AG09319 (cell line): ENCODE measurements around the gene TRDMT1.

ENCODE experiments used
- DNase-seq: peaks from one replicate; pipeline ENCODE4 v3.0.0-alpha.2; 2010; ENCODE audit warnings: low read depth; ENCODE audit errors: extremely low read depth
- CTCF ChIP-seq: IDR thresholded peaks from 2 replicates; pipeline ENCODE4 v1.5.1; 2011; ENCODE audit warnings: low read depth, mild to moderate bottlenecking, inconsistent platforms, low read length, moderate library complexity

Gene TRDMT1

DNA sequence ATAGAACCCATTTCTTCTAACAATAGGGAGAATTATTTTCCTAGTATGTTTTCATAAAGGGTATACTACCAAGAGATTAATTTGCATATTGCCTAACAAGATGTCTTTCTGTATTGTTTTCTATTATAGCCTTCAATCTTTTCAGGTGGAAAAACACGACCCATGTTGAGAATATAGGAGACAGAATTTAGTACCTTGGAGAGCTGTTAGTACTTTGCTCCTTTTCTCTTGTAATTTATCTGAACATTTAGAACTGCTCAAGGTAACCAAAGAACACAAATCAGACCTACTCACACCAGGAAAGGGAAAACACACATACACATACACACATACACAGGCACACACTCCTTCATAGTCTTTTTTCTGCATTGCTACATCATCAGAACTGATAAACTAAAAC is 7.8 kb upstream of the TRDMT1 start:
- DNase-seq = no peak
- no peak for TF ChIP-seq CTCF

- no peak for TF ChIP-seq CTCF
- DNase-seq = no peak
These were observed 7.0 kb upstream of the TRDMT1 start for GRCh38 chr10:17208476-17208875.

GRCh38 chr10:17206210-17206709 is 4.8 kb upstream of the TRDMT1 start:
- DNase-seq = no peak
- TF ChIP-seq CTCF = no peak

DNA sequence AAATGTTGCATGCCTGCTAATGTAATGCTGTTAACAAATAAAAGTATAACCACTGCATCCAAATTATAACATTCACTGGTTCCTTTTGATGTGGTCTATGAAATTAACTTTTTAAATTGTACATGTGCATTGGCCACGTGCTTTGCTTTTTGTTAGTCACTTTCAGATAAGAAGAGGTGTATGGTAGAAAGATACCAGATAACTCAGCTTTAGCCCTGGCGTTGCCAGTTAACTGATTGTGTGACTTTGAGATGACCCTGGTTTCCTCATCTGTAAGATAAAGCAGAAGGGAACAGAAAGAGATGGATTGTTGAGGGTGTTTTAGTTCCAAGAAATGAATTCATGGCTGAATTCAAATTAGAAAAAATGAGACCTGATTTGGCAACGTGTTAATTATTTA is 1.9 kb upstream of the TRDMT1 start:
- no peak for DNase-seq
- TF ChIP-seq CTCF = no peak

- DNase-seq = no peak
- TF ChIP-seq CTCF = no peak
These were observed 1.5 kb upstream of the TRDMT1 start for GRCh38 chr10:17202999-17203398.

GRCh38 chr10:17202506-17202905 is 1.0 kb upstream of the TRDMT1 start:
- no peak for DNase-seq
- TF ChIP-seq CTCF = no peak

DNA sequence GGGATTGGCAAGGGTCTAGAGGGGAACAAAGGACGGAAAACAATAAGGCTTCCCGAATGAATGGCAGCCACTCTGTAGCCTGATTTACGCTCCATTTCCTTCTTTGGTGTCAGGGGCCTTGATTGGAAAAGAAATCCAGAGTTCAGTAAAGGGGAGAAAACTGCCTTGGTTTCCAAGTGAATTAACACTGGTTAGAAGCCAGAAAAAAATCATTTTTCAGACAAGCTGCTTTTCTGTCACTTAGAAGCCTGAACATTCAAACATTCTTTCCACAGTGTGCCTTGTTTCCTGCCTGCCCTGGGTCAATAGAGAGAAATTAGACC is 283 bp upstream of the TRDMT1 start:
- TF ChIP-seq CTCF = no peak
- DNase-seq = no peak
